ENCODE data around the gene CAMK2G.

DNA sequence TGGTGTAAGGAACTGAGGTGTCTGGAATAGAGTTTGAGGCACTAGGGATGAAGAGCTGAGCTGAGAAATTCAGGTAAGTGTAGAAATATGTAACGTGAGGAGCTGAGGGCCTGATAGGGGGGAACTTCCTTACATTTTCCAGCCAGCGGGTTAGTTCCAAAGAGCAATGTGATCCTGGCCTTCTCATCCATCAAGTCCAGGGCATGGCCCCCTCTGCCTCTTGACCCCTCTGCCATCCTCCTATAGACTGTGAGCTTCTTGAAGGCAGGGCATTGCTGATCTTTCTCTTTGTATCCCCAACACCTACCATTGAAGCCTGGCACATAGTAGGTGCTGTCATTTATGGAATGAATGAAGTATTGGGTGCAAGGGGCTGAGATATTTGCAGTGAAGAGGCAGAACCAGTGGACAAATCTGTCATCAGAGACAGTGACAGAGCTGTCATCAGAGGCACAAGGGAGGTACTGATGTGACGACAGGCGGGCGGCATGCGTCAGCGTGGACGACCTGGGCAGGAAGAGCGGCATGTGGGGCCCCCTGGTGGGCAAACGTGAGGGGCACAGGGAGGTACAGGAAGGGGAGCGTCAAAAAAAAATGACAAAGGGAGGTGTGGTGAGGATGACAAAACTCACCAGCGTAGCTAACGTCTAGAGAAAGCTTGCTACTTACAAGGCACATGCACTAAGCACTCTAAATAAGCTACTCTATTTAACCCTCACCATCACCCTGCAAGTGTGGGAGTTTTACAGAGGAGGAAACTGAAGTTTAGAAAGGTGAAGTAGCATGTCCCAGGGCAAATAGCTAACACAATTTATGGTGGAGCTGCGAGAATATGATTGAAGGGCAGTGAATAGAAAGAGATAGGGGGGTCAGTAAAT lies 5.2 kb upstream of the CAMK2G start:
- TF ChIP-seq, protein P1, sequence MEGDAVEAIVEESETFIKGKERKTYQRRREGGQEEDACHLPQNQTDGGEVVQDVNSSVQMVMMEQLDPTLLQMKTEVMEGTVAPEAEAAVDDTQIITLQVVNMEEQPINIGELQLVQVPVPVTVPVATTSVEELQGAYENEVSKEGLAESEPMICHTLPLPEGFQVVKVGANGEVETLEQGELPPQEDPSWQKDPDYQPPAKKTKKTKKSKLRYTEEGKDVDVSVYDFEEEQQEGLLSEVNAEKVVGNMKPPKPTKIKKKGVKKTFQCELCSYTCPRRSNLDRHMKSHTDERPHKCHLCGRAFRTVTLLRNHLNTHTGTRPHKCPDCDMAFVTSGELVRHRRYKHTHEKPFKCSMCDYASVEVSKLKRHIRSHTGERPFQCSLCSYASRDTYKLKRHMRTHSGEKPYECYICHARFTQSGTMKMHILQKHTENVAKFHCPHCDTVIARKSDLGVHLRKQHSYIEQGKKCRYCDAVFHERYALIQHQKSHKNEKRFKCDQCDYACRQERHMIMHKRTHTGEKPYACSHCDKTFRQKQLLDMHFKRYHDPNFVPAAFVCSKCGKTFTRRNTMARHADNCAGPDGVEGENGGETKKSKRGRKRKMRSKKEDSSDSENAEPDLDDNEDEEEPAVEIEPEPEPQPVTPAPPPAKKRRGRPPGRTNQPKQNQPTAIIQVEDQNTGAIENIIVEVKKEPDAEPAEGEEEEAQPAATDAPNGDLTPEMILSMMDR (conservative IDR thresholded peaks at IDR 0.05 in 1 of 2, IDR thresholded peaks at IDR 0.05 in 1 of 2; ENCODE audit: extremely low read depth in 1 of 2, insufficient read depth in 1 of 2, low read depth in 1 of 2, low read length in 2 of 2), result peak; percentile 93 to 94
- TF ChIP-seq EZH2 (IDR thresholded peaks at IDR 0.05; ENCODE audit: borderline replicate concordance, low read length), result no peak
